Mesenteric fat pad (tissue), 1 donor: Measurements from ENCODE around the gene RAB15. TPM values are rescaled to one million over a fixed set of nuclear protein-coding genes. Genes with fewer than 3 reads are reported as not detected.
A peak's percentile ranks its signal among the peaks of the same experiment; 100 is the strongest.

Experiments
- DNase-seq: peaks from one replicate; pipeline ENCODE4 v3.0.0-alpha.2; 2020; ENCODE audit warnings: low spot score
- total RNA-seq: library from RNA; stranded (reverse); fragmentation: NEBNext Ultra II Directional; extraction: Animal tissue kit (Norgen Biotek cat#: 25700); gene quantifications from one replicate; pipeline ENCODE4 v1.2.1, GENCODE V29; 2021
- donor health status: DM: yes; HTN: yes; CAD: no.

The RAB15 gene
- total RNA-seq, 1 donor from 2014 or later, result 3.2 TPM

- DNase-seq, result peak; percentile 5
Observed at GRCh38 chr14:64956697-64957406, 15.3 kb downstream of the RAB15 start.

GRCh38 chr14:64955297-64955696, 16.8 kb downstream of the RAB15 start:
- DNase-seq, result peak; percentile 71

- peak; percentile 77 for DNase-seq
Observed at GRCh38 chr14:64954491-64955240, 17.5 kb downstream of the RAB15 start.

GRCh38 chr14:64953661-64954060, 18.5 kb downstream of the RAB15 start:
- DNase-seq, result peak; percentile 1

- peak; percentile 51 for DNase-seq
Observed at GRCh38 chr14:64953310-64953654, 18.9 kb downstream of the RAB15 start.

GRCh38 chr14:64952598-64953309, 19.4 kb downstream of the RAB15 start:
- no peak for DNase-seq

GRCh38 chr14:64951724-64952123, 20.4 kb downstream of the RAB15 start:
- peak; percentile 47 for DNase-seq

- peak; percentile 67 for DNase-seq
Observed at GRCh38 chr14:64951291-64951690, 20.8 kb downstream of the RAB15 start.

- peak; percentile 33 for DNase-seq
Observed at GRCh38 chr14:64950889-64951288, 21.2 kb downstream of the RAB15 start.

- no peak for DNase-seq
Observed at GRCh38 chr14:64948612-64949210, 23.4 kb downstream of the RAB15 start.

GRCh38 chr14:64947710-64948611, 24.2 kb downstream of the RAB15 start:
- DNase-seq, result no peak

GRCh38 chr14:64946310-64947045, 25.7 kb downstream of the RAB15 start:
- DNase-seq, result no peak

GRCh38 chr14:64945431-64946178, 26.5 kb downstream of the RAB15 start:
- no peak for DNase-seq

- no peak for DNase-seq
Observed at GRCh38 chr14:64944861-64945260, 27.3 kb downstream of the RAB15 start.

- DNase-seq, result no peak
Observed at GRCh38 chr14:64944041-64944440, 28.1 kb downstream of the RAB15 start.

GRCh38 chr14:64943556-64943955, 28.6 kb downstream of the RAB15 start:
- no peak for DNase-seq

- no peak for DNase-seq
Observed at GRCh38 chr14:64942531-64943111, 29.5 kb downstream of the RAB15 start, which contains the start of gene GPX2. TSS of gene GPX2 (minus strand) at chr14:64942745. CDS start at chr14:64942726, 19 bp downstream.

GRCh38 chr14:64940336-64940910, 31.7 kb downstream of the RAB15 start:
- DNase-seq, result no peak
